Gastroesophageal sphincter (tissue), 3 donors: ENCODE measurements around the gene ADD2.

ENCODE experiments used
- CTCF ChIP-seq, 4 experiments: fragments of 200-600 bp in 2 of 4; fragments of 450-650 bp in 2 of 4; sonication (generic) in 1 of 4; IDR thresholded peaks; one replicate each; pipeline ENCODE4 v1.5.1; 2017 to 2019; ENCODE audit warnings: antibody characterized with exemption in 4 of 4, mild to moderate bottlenecking in 2 of 4, moderate library complexity in 2 of 4
- POLR2A ChIP-seq, 2 donors: fragments of 450-650 bp; IDR thresholded peaks; one replicate each; pipeline ENCODE4 v1.6.1; 2017; ENCODE audit warnings: antibody characterized with exemption in 2 of 2, mild to moderate bottlenecking in 2 of 2, moderate library complexity in 1 of 2

GRCh38 chr2:70620020-70620419 is 148.0 kb downstream of the ADD2 start:
- TF ChIP-seq POLR2A (IDR thresholded peaks at IDR 0.05): no peak
- no peak for TF ChIP-seq CTCF (IDR thresholded peaks at IDR 0.05)
